HG03139 (cell line): Measurements from ENCODE around the gene ZNF516.

Experiments
- ATAC-seq: cut with Tn5 transposase; IDR thresholded peaks from one replicate; pipeline ENCODE4 v1.9.1; 2021; ENCODE audit not compliant: unreplicated experiment

The ZNF516 gene

DNA sequence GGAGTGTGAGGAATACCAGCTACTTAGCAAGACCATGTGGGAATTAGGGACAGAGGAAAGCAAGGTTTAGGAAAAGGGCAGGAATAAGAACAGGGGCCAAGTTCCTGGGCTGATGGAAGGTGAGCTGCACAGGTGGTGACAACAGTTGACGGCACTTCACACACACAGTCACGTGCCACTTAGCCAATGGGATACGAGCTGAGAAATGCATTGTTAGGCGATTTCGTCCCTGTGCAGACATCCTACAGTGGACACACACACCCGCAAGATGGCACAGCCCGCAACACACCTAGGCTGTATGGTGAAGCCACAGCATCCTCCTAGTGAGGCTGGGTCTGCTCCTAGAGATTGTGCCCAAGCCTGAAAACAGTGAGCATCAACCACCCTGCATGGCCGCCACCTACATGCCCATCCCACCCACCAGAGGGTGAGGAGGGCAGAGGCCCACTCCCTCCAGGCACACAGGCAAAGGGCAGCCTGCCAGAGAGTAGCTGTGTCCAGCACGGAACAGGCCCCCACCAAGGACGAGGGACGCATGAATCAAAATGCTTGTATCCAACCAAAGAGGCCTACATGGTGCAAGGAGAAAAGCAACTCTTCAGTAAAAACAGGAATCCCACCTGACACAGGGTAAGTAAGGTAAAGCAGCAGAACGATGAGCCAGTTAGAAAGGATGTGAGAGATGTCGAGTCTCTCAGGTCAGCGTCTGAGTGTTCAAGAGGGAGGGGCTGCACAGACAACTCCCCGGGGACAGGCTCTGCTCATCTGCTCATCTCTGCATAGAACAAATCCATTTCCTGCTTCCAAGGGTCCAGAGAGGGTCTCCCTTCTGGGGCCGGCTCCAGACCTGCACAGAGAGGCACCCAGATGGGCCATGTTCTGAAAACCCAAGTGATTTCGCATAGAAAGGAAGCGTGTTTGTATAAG is 51.3 kb downstream of the ZNF516 start:
- ATAC-seq = no peak

DNA sequence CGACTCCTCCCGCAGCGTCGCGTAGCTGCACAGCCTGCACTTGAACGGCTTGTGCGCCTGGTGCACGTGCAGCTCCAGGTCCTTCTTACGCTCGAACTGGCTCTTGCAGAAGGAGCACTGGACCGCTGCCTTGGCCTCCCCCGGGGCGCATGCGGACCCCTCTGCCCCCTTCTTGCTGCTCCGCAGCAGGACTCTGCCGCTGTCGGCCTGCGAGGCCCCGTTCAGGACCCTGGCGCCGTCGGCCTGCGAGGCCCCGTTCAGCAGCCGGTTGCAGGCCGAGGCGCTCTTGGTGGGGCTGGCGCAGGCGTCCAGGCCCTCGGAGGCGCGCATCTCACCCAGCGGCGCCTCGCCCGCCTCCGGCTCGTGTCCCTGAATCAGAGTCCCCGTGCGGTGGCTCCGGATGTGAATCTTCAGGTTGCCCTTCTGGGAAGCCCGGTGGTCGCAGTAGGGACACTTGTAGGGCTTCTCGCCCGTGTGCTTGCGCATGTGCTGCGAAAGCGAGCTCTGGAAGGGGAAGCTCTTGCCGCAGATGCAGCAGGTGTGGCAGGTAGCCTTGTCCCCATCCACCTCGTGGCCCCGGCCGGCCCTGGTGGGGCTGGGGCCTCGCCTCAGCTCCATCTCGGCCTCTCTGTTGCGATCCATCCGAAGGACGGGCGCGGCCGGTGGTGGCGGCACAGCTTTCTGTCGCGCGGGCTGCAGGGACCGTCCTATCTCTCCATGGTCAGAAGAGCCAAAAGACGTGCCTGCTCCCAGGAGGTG is 52.5 kb downstream of the ZNF516 start:
- no peak for ATAC-seq

DNA sequence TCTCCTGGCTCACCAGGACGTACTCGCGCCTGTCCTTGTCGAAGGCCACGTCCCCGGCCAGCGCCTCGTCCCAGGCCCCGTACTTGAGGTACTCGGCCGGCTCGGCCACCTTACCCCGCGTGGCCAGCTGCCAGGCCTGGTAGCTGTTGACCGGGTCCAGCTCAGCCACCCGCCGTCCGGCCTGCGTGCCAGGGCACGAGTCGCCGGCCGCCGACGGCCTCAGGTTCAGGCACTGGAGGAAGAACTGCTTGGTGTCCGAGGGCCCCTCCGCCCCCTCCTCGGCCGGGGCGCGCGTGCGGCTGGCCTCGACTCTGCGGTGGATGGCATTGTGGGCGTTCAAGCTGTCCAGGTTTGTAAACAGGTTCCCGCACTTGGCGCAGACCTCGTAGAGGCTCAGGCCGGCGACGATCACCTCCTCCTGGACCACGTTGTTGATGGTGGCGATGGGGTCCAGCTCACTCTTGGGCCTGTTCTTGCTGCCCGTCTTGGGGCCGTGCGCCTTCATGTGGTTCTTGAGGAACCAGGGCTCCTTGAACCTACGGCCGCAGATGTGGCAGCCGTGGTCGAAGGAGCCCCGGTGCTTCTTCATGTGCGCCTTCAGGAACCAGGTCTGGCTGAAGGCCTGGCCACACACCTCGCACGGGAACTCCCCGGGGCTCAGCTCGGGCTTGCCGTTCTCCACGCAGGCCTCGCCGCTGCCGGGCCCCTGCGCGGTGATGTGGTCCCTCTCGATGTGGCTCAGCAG is 53.2 kb downstream of the ZNF516 start:
- ATAC-seq = no peak

DNA sequence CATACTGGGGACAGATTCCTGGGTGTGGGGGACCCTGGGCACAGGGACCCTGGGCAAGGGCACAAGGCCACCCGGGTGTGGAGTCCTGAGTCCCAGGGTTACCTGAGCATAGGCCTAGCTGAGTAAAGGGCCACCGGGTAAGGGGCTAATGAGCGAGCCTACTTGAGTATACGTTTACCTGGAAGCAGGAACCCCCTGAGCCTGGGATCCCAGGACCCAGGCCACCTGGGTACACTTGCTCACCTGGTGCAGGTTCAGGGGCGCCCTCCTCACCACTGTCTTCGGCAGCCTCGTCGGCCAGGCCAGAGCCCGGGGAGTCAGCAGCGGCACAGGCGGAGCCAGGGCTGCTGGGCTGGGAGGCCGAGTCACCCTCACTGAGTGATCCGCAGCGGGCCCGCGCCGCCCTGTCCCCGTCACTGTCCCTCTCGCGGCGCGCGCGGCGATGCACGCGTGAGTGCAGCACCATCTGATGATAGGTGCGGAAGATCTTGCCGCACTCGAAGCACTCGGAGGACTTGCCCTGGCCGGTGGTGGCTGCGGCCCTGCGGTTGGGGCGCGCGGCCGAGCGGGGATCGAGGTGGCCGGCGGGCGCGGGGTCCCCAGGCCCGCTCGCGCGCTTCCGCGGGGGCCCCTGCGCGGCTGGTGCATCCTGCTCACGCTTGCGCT is 53.9 kb downstream of the ZNF516 start:
- no peak for ATAC-seq

DNA sequence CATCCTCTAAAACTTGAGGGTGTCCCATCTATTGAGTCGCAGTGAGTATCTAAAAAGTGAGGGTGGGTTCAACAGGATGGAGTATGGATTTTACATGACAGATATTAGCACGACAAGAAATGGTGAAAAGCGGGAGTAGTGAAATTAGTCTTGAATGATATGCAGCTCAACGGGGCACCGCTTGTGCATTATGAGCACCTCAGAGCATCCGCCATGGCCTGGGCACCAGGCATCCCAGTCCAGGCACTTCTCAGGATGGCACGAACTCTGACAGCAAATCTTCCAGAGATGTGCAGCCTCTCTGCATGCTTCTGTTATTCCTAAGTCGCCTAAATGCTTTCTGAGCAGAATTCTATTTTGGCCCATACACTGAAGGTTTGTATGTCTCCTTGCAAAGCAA is 57.1 kb downstream of the ZNF516 start:
- no peak for ATAC-seq

DNA sequence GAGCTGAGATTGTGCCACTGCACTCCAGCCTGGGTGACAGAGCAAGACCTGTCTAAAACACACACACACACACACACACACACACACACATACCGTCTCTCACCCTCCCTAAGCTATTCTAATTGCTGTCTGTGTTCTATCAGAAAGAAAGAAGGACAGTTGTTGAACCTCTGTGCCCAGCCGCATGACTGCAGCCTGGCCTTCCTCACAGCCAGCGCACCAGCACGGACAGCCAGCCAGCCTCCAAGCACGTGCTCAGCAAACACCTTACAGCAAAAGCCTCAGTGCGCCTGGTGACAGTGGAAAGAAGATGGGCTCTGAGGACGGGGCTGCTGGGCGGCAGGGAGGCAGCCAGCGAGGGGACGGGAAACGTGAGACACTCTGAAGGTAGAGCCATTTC is 58.0 kb downstream of the ZNF516 start:
- ATAC-seq = no peak

DNA sequence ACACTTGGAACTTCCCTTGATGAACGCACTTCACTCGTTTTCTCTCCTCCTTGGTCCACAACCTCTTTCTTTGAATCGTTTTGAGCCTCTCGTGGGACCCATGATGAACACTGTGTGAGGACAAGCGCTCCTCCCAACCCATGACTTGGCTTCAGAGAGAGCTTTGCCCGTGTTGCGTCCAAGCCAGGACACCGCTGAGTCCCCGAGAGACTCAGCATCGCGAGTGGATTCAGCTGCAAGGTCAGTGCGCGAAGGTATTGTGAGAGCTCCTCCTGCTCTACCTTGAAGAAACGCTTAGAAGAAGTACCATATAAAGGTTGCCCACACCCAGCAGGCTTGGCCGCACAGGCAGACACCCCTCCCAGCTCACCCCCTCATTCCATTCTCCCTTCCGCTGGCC is 58.7 kb downstream of the ZNF516 start:
- ATAC-seq = no peak

DNA sequence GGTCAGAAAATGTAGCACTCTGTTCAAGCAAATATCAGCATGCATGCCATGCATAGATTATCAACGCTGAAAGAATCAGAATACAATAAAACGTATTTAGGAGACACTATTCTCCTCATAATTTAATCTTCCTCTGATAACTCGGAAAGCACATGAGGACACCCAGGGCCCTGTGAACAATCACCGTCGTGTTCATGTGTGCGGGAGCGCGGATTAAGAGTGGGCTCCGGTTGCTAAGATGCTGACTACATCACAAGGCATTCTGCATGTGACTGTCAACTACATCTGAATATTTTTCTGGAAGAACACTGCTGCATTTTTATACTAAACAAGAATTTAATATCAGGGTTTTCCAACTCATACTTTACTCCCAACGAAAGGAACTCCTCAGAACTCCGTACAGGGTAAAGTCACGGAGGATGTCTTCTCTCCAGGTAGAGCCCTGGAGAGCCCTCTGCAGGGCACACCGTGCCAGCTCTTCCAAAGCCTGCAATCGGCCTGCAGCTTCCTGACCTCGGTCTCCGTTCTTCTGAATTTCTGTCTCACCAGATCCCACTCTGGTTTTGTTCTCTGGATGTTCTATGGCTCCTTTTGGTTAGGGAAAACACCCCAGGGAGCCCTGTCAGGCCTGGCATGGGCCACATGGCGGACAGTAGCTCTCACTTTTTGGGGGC is 59.6 kb downstream of the ZNF516 start:
- ATAC-seq = no peak

DNA sequence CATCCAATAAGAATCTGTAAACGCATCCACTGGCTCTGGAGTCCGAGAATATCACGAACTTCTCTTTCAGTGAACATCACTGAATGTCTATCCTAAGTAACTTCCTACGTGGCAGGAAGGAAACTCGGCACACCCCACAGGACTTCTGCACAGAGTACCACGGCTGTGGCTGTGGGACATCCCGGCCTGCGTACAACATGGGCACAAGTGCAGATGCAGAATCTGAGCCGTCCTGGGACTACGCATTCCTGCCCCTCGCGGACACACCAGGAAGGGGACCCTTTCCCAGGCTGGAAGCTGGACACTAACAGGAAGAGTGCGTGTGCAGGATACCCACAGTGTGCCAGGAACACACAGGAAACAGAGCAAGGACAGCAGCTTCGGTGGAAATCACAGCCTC is 60.6 kb downstream of the ZNF516 start:
- ATAC-seq = no peak

DNA sequence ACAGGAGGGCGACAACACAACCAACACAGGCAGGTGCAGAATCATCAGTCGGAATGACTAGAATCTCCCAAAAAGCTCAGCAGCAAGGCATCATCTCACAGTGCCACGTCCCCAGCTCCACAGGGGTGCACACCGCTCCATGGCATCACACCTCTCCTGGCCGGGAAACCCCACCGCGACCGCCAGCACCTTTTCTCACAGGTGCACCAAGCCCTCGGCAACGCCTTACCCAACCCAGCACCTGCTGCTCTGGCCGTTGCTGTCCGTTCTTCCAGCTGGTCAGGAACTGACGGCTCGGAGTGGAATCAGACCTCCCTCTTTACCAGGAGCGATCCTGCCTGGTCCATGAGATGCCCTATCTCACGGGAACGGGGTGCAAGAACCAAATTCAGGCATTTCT is 61.3 kb downstream of the ZNF516 start:
- ATAC-seq = no peak

DNA sequence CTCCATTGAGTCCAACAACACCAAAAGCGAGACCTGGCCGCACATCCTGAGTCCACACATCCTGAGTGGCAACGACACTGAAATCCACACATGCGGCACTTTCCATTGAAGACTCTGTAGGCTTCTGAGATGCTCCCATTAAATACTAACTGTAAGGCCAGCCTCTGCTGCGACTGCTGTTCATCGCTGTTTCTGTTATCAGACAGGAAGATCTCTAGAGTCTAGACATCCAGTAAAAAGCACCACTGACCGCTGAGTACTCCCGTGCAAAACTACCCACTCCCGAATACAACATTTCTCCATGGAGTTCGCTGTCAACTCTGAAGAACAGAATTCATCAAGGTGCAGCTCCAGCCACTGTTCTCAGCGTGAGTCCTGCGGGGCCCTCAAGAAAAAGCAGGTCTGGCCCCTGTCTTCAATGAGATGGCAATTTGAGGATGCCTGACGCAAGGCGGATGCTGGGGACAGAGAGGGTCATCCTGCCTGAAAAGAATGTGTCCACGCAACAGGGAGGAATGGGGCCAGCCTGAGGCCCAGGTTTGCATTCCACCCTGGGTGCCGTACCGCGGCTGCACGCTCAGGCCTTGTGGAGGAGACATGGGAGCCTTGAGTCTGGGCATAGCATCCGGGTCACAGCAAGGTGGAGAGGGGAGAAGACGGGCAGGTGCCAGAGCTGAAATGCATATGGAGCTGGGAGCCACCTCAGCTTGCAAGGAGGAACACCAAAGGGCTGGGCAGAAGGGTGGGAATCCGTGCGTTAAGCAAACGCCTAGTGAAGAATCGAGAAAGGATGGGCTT is 61.9 kb downstream of the ZNF516 start:
- ATAC-seq = no peak

DNA sequence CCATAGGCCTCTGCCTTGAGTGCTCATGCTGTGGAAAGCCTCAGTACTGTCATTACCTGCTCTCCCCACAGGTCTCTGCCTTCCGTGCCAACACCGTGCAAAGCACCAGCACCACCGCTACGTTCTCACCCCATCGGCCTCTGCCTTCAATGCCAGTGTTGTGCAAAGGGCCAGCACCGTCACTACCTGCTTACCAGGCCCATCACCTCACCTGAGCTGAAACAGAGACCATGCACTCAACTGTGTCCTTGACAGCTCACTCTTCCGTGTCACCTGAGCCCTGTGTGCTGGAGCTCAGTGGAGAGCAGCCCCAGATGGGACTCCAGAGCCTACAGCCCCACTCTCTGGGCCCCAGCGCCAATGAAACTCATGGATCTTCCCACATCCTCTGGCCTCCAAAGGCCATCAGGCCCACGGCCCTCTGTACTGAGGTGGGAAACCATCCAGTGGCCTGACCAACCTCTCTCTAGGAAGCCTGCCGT is 62.7 kb downstream of the ZNF516 start:
- no peak for ATAC-seq

DNA sequence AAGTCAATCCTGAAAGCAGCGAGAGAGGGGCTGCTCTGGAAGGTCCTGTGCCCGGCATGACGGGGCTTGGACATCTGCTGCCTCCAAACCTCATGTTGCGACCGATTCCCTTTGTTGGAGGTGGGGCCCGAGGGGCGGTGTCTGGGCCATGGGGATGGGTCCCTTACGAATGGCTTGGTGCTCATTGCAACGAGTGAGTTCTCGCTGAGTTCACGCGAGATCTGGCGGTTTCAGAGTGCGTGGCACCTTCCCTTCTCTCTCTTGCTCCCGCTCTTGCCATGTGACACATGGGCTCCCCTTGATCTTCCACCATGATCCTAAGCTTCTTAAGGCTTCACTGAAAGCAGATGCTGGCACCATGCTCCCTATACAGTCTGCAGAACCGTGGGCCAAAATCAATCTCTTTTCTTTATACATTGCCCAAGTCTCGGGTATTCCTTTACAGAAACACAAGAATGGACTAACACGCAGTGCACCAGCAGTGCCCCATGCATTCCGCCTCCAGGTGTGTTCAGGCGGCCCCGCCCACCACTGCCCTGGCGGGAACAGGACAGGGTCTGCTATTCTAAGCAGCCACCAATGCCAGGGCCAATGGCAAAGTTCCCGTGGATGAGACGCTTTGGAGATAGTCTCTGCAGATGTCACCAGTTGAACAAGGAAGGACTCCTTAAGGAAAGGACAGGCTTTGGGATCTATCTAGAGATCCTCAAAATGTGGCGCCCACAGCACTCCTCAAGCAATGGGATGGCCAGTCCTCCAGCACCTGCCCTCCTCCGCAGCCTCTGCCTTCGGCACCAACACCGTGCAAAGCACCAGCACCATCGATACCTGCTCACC is 63.4 kb downstream of the ZNF516 start:
- ATAC-seq = no peak

DNA sequence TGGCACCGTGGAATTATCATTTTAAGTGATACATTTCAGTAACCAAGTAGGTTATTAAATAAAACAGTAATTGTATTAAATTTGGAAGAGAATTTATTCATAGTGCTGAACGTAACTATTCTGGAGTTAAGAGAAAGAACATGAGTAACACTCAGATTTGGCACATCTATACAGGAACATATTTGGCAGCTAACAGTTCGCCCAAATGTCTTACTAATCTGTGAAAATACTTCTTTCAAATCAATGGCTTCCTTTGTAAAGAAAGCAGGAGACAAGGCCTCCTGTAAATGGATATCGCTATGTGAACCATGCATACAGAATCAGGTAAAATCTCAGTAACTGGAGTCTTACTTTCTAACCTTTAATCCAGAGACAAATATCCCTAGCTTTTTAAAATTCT is 64.4 kb downstream of the ZNF516 start:
- no peak for ATAC-seq

DNA sequence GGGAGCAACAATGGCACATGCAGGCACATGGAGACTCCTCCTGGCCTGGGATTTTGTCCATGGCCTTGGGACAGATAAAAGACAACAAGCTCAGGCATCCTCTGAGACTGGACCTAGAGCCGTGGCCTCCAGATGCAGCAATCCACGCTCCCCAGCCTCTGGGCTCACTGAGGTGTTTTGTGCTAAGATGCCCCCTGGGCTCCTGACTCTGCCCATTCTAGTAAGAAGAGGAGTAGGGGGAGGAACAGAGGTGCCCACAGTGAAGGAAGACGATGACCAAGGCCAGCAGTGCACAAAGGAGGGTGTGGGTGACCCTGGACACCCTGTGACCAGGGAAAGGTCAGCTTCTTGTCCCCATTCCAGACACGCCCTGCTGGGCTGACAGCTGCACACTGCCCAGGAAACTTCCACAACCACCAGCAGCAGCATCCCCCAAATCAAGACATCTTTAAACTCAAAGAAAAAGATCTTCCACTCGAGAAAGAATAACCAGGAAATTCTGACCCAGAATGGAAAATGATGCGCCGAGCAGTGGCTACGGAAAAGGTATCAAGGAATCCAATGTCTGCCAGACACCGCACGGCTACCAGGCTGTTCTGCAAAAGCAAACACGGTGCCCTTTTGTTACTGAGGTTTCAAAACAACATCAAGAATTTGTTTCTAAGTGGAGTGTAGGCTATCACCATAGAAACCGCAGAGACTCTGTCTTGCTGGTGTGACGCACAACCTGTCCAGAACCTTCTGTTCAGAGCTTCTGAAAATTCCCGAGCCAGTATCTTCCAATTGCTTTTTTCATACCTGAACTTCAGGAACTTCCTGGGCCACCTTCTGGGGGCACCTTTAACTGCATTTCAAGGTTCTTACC is 65.5 kb downstream of the ZNF516 start:
- no peak for ATAC-seq

DNA sequence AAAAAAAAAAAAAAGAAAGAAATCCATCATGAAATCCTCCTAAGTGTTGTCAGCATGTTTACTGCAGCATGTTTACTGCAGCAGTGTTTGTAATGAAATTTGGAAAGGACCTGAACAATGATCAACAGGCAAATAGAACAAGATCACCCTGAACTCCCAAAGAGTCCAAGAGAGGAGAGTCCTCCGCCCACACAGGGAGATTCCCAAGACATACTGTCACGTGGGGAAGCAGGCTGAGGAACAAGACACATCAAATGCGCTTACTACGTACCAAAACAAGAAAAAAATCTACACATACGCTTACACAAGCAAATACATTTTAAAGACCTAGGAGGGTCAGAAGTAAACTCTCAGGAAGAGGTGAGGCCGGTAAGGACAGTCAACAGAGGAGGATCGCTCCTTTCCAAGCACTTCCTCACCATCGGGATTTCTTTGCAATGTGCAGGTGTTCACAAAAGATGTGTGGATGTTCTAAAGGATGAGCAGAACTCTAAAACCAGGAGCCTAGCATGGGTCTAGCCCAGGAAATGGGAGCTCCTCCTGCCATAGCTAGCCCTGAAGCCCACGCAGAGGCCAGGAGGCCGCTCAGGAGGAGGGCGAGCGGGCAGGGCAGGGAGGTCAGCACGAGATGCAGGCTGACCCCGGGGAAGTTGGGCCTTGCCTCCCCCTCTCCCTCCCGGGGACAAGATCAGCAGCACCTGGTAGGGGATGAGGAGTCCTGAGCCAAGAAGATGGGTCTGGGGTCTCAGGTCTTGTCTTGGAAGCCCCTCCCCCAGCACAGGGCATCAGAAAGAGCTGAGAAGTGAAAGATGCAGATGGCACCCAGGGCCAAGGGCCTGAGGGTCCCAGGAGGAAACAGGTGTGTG is 66.4 kb downstream of the ZNF516 start:
- ATAC-seq = no peak
